ENCODE data around the gene BICC1. TPM values are rescaled to one million over a fixed set of nuclear protein-coding genes. Genes with fewer than 3 reads are reported as not detected.

Gene BICC1
- total and polyA plus RNA-seq, 2 donors (not counting 1 experiment from before 2014, with no cell fraction given): 22.6 to 64.7 TPM

- Histone ChIP-seq H2AFZ (ENCODE audit: low read length) (no peak overlapping the region), H4K20me1 (ENCODE audit: control insufficient read depth, extremely low read depth, insufficient read depth, low read length) (no peaks in the 10 kb centered on the region), H3K27me3 (ENCODE audit: control insufficient read depth, insufficient read depth, low read length) (no peaks in the 10 kb centered on the region), H3K27ac (ENCODE audit: insufficient read depth, low read length) (no peak overlapping the region), H3K36me3 (ENCODE audit: control insufficient read depth, insufficient read depth, low read length) (no peaks in the 10 kb centered on the region), H3K79me2 (ENCODE audit: control insufficient read depth, insufficient read depth, low read length) (no peaks in the 10 kb centered on the region), H3K4me2 (ENCODE audit: extremely low read depth, insufficient read depth, low read length) (no peak overlapping the region), H3K4me3 (replicated peaks in 1 of 4; ENCODE audit: control extremely low read depth in 1 of 4, insufficient read depth in 1 of 4, low read depth in 3 of 4, low read length in 4 of 4) (no peak overlapping the region), H3K4me1 (ENCODE audit: control insufficient read depth, extremely low read depth, insufficient read depth, low read length) (no peaks in the 10 kb centered on the region), H3K9ac (ENCODE audit: insufficient read depth, low read length) (no peak overlapping the region), H3K9me3 (ENCODE audit: control insufficient read depth, insufficient read depth, low read depth, low read length) (no peaks in the 10 kb centered on the region)
- peak in 1 of 2 donors; percentile 52 for DNase-seq (ENCODE audit: low read depth in 2 of 2)
- no peak for TF ChIP-seq CTCF (conservative IDR thresholded peaks at IDR 0.05 in 1 of 2, IDR thresholded peaks at IDR 0.05 in 1 of 2; ENCODE audit: low read depth in 1 of 2, low read length in 2 of 2)
- no peak for TF ChIP-seq EZH2 (IDR thresholded peaks at IDR 0.05; ENCODE audit: low read length, missing control alignments)
Measured at GRCh38 chr10:58706836-58707235, 194.2 kb downstream of the BICC1 start.

- no peaks in the 10 kb centered on the region for H3K4me1 ChIP-seq (ENCODE audit: control insufficient read depth, extremely low read depth, insufficient read depth, low read length)
- H3K4me2 ChIP-seq (ENCODE audit: extremely low read depth, insufficient read depth, low read length): no peak overlapping the region
- no peaks in the 10 kb centered on the region for H3K9me3 ChIP-seq (ENCODE audit: control insufficient read depth, insufficient read depth, low read depth, low read length)
- no peak for TF ChIP-seq CTCF (conservative IDR thresholded peaks at IDR 0.05 in 1 of 2, IDR thresholded peaks at IDR 0.05 in 1 of 2; ENCODE audit: low read depth in 1 of 2, low read length in 2 of 2)
- no peak for TF ChIP-seq EZH2 (IDR thresholded peaks at IDR 0.05; ENCODE audit: low read length, missing control alignments)
- H3K79me2 ChIP-seq (ENCODE audit: control insufficient read depth, insufficient read depth, low read length): no peaks in the 10 kb centered on the region
- no peaks in the 10 kb centered on the region for H3K36me3 ChIP-seq (ENCODE audit: control insufficient read depth, insufficient read depth, low read length)
- no peak overlapping the region for H3K27ac ChIP-seq (ENCODE audit: insufficient read depth, low read length)
- no peaks in the 10 kb centered on the region for H4K20me1 ChIP-seq (ENCODE audit: control insufficient read depth, extremely low read depth, insufficient read depth, low read length)
- H3K9ac ChIP-seq (ENCODE audit: insufficient read depth, low read length): no peak overlapping the region
- H3K4me3 ChIP-seq (replicated peaks in 1 of 4; ENCODE audit: control extremely low read depth in 1 of 4, insufficient read depth in 1 of 4, low read depth in 3 of 4, low read length in 4 of 4): no peak overlapping the region
- H2AFZ ChIP-seq (ENCODE audit: low read length): no peak overlapping the region
- H3K27me3 ChIP-seq (ENCODE audit: control insufficient read depth, insufficient read depth, low read length): no peaks in the 10 kb centered on the region
- no peak for DNase-seq (ENCODE audit: low read depth in 2 of 2)
Measured at GRCh38 chr10:58712141-58712540, 199.5 kb downstream of the BICC1 start.

- H3K79me2 ChIP-seq (ENCODE audit: control insufficient read depth, insufficient read depth, low read length): no peaks in the 10 kb centered on the region
- H3K36me3 ChIP-seq (ENCODE audit: control insufficient read depth, insufficient read depth, low read length): no peaks in the 10 kb centered on the region
- no peaks in the 10 kb centered on the region for H4K20me1 ChIP-seq (ENCODE audit: control insufficient read depth, extremely low read depth, insufficient read depth, low read length)
- H3K27ac ChIP-seq (ENCODE audit: insufficient read depth, low read length): no peak overlapping the region
- no peaks in the 10 kb centered on the region for H3K9me3 ChIP-seq (ENCODE audit: control insufficient read depth, insufficient read depth, low read depth, low read length)
- no peaks in the 10 kb centered on the region for H3K4me1 ChIP-seq (ENCODE audit: control insufficient read depth, extremely low read depth, insufficient read depth, low read length)
- no peak overlapping the region for H3K4me3 ChIP-seq (replicated peaks in 1 of 4; ENCODE audit: control extremely low read depth in 1 of 4, insufficient read depth in 1 of 4, low read depth in 3 of 4, low read length in 4 of 4)
- TF ChIP-seq EZH2 (IDR thresholded peaks at IDR 0.05; ENCODE audit: low read length, missing control alignments) (no peak), CTCF (conservative IDR thresholded peaks at IDR 0.05 in 1 of 2, IDR thresholded peaks at IDR 0.05 in 1 of 2; ENCODE audit: low read depth in 1 of 2, low read length in 2 of 2) (peak in 1 of 2 donors; percentile 32)
- no peak overlapping the region for H3K9ac ChIP-seq (ENCODE audit: insufficient read depth, low read length)
- no peak overlapping the region for H3K4me2 ChIP-seq (ENCODE audit: extremely low read depth, insufficient read depth, low read length)
- no peak for DNase-seq (ENCODE audit: low read depth in 2 of 2)
- no peaks in the 10 kb centered on the region for H3K27me3 ChIP-seq (ENCODE audit: control insufficient read depth, insufficient read depth, low read length)
- no peak overlapping the region for H2AFZ ChIP-seq (ENCODE audit: low read length)
Measured at GRCh38 chr10:58712982-58713381, 200.3 kb downstream of the BICC1 start.
